HG03280 (cell line): ENCODE results near the gene RIC1.
"Not testable (repeated sequence)": the region's sequence is repeated elsewhere in the genome, so short reads cannot be mapped to it uniquely, and the experiment has no call there.

Source experiments
- ATAC-seq: cut with Tn5 transposase; IDR thresholded peaks from one replicate; pipeline ENCODE4 v1.9.1; 2021; ENCODE audit warnings: mild to moderate bottlenecking, moderate library complexity; ENCODE audit not compliant: unreplicated experiment

The RIC1 gene

GRCh38 chr9:5628530-5629311, at the start of gene RIC1:
Gene RIC1 (plus strand): TSS chr9:5629107. CDS start chr9:5629310, 203 bp downstream.
- ATAC-seq, result peak; percentile 60

GRCh38 chr9:5579881-5580280, 49.0 kb upstream of the RIC1 start:
- no peak for ATAC-seq

GRCh38 chr9:5580650-5581049, 48.3 kb upstream of the RIC1 start:
- no peak for ATAC-seq

GRCh38 chr9:5581706-5582105, 47.2 kb upstream of the RIC1 start:
- not testable (repeated sequence) for ATAC-seq

GRCh38 chr9:5582835-5583195, 46.1 kb upstream of the RIC1 start:
- peak; percentile 56 for ATAC-seq

GRCh38 chr9:5586391-5586802, 42.5 kb upstream of the RIC1 start:
- ATAC-seq, result peak; percentile 31

GRCh38 chr9:5587024-5587423, 41.9 kb upstream of the RIC1 start:
- ATAC-seq, result peak; percentile 24

- no peak for ATAC-seq
These were observed 36.7 kb upstream of the RIC1 start for GRCh38 chr9:5592231-5592630.

GRCh38 chr9:5592904-5593303, 36.0 kb upstream of the RIC1 start:
- ATAC-seq, result no peak

- ATAC-seq, result peak; percentile 71
These were observed 35.0 kb upstream of the RIC1 start for GRCh38 chr9:5593904-5594303.

GRCh38 chr9:5596173-5596572, 32.7 kb upstream of the RIC1 start:
- ATAC-seq, result no peak

GRCh38 chr9:5608298-5609225, 20.3 kb upstream of the RIC1 start:
- peak; percentile 47 for ATAC-seq

- no peak for ATAC-seq
These were observed 19.7 kb upstream of the RIC1 start for GRCh38 chr9:5609226-5609596.

GRCh38 chr9:5610491-5610890, 18.4 kb upstream of the RIC1 start:
- ATAC-seq, result no peak

GRCh38 chr9:5611321-5612184, 17.4 kb upstream of the RIC1 start:
- ATAC-seq, result no peak

GRCh38 chr9:5612185-5612530, 16.7 kb upstream of the RIC1 start:
- ATAC-seq, result no peak

- no peak for ATAC-seq
These were observed 14.7 kb upstream of the RIC1 start for GRCh38 chr9:5614192-5614591.

GRCh38 chr9:5614985-5615384, 13.9 kb upstream of the RIC1 start:
- ATAC-seq, result no peak

GRCh38 chr9:5617749-5618148, 11.2 kb upstream of the RIC1 start:
- peak; percentile 91 for ATAC-seq

- no peak for ATAC-seq
These were observed 8.4 kb upstream of the RIC1 start for GRCh38 chr9:5620494-5620893.

GRCh38 chr9:5621327-5621726, 7.6 kb upstream of the RIC1 start:
- no peak for ATAC-seq
